Activated CD8-positive, alpha-beta memory T cell treated with anti-CD3 and anti-CD28 coated beads, Interleukin-2, amount 50 U/mL, for 24 hours (primary cell): ENCODE measurements around the gene TRNP1.
A peak's percentile ranks its signal among the peaks of the same experiment; 100 is the strongest.
"Not testable (repeated sequence)": the region's sequence is repeated elsewhere in the genome, so short reads cannot be mapped to it uniquely, and the experiment has no call there.

Experiments used
- DNase-seq: peaks from one replicate; pipeline ENCODE4 v3.0.0-alpha.2; 2020; ENCODE audit errors: extremely low read depth

Gene TRNP1

GRCh38 chr1:26993237-26994019, at the start of gene TRNP1:
TRNP1 (plus strand) TSS chr1:26993692; CDS start chr1:26993787, 95 bp downstream.
- DNase-seq, result peak; percentile 26

GRCh38 chr1:26945138-26945537, 48.4 kb upstream of the TRNP1 start:
- no peak for DNase-seq

- DNase-seq, result no peak
Observed at GRCh38 chr1:26945728-26946127, 47.8 kb upstream of the TRNP1 start.

GRCh38 chr1:26946270-26946669, 47.2 kb upstream of the TRNP1 start:
- no peak for DNase-seq

- DNase-seq, result not testable (repeated sequence)
Observed at GRCh38 chr1:26948725-26949057, 44.8 kb upstream of the TRNP1 start.

- DNase-seq, result no peak
Observed at GRCh38 chr1:26949266-26949925, 44.1 kb upstream of the TRNP1 start.

GRCh38 chr1:26949926-26950319, 43.6 kb upstream of the TRNP1 start:
- DNase-seq, result no peak

- DNase-seq, result no peak
Observed at GRCh38 chr1:26950602-26951001, 42.9 kb upstream of the TRNP1 start.

- DNase-seq, result no peak
Observed at GRCh38 chr1:26951216-26951615, 42.3 kb upstream of the TRNP1 start.

- no peak for DNase-seq
Observed at GRCh38 chr1:26951821-26952497, 41.5 kb upstream of the TRNP1 start.

- no peak for DNase-seq
Observed at GRCh38 chr1:26953374-26953773, 40.1 kb upstream of the TRNP1 start.

GRCh38 chr1:26956321-26956720, 37.2 kb upstream of the TRNP1 start:
- DNase-seq, result no peak

GRCh38 chr1:26957306-26957705, 36.2 kb upstream of the TRNP1 start:
- DNase-seq, result no peak

- no peak for DNase-seq
Observed at GRCh38 chr1:26959270-26959669, 34.2 kb upstream of the TRNP1 start.

- no peak for DNase-seq
Observed at GRCh38 chr1:26959722-26960624, 33.5 kb upstream of the TRNP1 start, which contains the start of gene KDF1. KDF1 (minus strand) TSS chr1:26960468; CDS start chr1:26952380, 8,088 bp downstream.

GRCh38 chr1:26960625-26960966, 32.9 kb upstream of the TRNP1 start:
- no peak for DNase-seq

GRCh38 chr1:26961826-26962225, 31.7 kb upstream of the TRNP1 start:
- no peak for DNase-seq

- DNase-seq, result no peak
Observed at GRCh38 chr1:26965213-26965612, 28.3 kb upstream of the TRNP1 start.

GRCh38 chr1:26965628-26966027, 27.9 kb upstream of the TRNP1 start:
- DNase-seq, result no peak

- no peak for DNase-seq
Observed at GRCh38 chr1:26970810-26971209, 22.7 kb upstream of the TRNP1 start.

GRCh38 chr1:26971590-26971989, 21.9 kb upstream of the TRNP1 start:
- no peak for DNase-seq

GRCh38 chr1:26972390-26972789, 21.1 kb upstream of the TRNP1 start:
- no peak for DNase-seq
